Measurements from ENCODE around the gene OR2T8. TPM values are rescaled to one million over a fixed set of nuclear protein-coding genes. Genes with fewer than 3 reads are reported as not detected.

Gene OR2T8, protein sequence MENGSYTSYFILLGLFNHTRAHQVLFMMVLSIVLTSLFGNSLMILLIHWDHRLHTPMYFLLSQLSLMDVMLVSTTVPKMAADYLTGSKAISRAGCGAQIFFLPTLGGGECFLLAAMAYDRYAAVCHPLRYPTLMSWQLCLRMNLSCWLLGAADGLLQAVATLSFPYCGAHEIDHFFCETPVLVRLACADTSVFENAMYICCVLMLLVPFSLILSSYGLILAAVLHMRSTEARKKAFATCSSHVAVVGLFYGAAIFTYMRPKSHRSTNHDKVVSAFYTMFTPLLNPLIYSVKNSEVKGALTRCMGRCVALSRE
- not detected in 2 replicates for total RNA-seq

DNA sequence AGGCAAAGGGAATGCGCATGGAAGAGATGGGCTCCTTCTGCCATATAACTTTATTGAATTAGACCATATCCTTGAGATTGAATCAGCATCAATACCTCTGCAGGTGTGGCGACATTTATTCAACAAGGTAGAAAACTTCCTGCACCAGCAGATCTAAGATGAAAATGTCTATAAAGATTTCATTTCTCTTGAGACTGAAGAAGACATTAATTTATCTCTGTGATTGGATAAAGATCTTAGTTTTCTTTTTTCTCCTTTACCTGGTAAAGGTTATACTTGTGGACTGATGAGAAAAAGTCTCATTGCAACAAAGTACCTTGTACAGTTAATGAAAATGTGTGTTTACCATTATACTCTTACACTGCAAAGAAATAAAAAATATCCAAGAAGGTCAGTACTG lies at the start of gene OR2T8:
TSS of gene OR2T8 (plus strand) at position 301 of the 400 bp plus-strand sequence. CDS start 766 bp downstream, outside the sequence.
- DNase-seq: no peak

DNA sequence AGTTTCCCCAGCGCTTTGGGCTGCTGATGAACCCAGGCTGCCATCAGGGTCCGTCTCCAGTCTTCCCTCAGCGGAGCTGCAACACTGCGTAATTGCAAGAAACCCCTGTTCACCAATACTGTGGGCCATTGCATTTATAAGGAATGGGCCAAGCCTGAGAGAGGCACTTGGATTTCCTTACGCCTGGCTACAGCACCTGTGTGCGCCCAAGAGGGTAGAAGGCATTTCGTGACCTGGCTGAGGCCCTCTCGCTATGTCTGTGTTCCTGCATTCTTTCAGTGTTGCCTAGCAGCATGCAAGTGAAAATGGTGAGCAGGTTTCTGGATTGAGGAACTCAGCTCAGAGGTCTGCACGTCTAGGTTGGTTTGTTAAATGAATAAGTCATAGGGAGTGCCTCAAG lies 36.7 kb upstream of the OR2T8 start:
- DNase-seq: no peak

DNA sequence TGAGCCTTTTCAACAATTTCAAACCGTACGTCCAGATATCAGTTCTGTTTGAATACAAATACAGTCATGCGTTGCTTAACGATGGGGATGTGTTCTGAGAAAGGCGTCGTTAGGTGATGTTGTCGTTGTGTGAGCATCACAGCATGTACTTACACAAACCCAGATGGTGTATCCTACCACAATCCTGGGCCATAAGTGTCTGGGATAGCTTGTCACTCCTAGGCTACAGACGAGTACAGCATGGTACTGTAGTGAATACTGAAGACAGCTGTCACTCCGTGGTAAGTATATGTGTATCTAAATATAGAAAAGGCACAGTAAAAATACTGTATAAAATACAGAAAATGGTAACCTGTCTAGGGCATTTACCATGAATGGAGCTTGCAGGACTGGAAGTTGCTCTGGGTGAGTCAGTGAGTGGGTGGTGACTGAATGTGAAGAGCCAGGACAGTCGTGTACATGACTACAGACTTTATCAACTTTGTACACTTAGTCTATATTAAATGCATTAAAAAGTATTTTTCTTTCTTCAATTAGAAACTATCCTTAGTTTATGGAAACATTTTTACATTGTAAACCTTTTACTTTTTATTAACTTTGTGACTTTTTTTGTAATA lies 35.1 kb upstream of the OR2T8 start:
- no peak for DNase-seq

DNA sequence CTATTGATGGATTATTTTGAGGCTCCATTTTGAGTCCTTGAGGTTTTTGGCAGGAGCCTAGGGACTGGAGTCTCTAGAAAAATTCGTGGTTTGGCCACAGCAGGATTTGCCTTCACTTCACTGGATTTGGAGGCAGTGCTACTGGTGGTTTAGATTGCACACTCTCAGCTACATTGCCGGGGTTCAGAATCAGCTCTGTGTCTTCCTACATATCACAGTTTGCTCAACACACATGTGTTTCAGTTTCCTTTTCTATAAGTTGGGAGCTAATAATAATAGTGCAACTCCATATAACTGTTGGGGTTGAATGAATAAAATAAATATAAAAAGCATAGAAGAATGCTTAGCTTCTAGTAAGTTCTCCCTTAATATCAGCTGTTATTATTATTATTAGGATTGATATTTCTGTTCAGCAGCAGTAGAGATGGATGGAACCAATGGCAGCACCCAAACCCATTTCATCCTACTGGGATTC lies 24.9 kb upstream of the OR2T8 start, which contains the start of gene OR2W3:
TSS of gene OR2W3 (plus strand) at position 425 of the 475 bp plus-strand sequence. CDS start at position 425, 0 bp downstream.
- DNase-seq: no peak

DNA sequence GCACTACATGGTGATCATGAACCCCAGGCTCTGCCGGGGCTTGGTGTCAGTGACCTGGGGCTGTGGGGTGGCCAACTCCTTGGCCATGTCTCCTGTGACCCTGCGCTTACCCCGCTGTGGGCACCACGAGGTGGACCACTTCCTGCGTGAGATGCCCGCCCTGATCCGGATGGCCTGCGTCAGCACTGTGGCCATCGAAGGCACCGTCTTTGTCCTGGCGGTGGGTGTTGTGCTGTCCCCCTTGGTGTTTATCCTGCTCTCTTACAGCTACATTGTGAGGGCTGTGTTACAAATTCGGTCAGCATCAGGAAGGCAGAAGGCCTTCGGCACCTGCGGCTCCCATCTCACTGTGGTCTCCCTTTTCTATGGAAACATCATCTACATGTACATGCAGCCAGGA lies 24.1 kb upstream of the OR2T8 start:
- DNase-seq: no peak

DNA sequence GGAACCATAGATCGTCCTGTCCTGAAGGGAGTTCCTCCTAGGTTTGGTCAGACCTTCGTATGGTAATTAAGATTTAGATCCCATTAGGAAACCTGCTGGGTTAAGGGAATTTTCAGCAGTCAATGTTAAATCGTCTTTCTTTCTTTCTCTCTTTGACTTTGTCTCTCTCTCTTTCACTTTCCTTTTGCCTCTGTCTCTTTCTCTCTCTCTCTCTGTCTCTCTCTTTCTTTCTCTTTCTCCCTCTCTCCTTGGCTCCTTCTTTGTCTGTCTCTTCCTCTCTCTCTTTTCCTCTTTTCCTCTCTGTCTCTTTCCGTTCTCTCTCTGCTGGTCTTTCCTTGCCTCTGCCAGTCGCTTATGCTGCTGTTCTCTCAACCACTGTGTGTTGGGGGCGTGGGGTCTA lies 15.9 kb upstream of the OR2T8 start:
- no peak for DNase-seq

DNA sequence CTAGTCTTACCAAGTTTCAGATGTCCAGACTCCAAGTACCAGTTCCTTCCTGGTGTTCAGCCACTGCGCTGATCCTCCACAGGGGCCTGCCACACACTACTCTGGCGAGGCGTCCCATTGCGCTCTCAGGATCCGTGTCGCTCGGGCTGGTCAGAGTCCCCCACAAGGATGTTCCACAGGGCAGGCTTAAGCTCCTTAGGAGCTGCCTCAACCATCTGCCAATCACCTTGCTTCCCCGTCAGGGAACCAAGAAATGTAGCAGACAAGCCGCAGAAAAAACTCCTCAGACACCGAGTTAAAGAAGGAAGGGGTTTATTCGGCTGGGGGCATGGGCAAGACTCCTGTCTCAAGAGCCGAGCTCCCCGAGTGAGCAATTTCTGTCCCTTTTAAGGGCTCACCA lies 14.9 kb upstream of the OR2T8 start:
- DNase-seq: no peak

DNA sequence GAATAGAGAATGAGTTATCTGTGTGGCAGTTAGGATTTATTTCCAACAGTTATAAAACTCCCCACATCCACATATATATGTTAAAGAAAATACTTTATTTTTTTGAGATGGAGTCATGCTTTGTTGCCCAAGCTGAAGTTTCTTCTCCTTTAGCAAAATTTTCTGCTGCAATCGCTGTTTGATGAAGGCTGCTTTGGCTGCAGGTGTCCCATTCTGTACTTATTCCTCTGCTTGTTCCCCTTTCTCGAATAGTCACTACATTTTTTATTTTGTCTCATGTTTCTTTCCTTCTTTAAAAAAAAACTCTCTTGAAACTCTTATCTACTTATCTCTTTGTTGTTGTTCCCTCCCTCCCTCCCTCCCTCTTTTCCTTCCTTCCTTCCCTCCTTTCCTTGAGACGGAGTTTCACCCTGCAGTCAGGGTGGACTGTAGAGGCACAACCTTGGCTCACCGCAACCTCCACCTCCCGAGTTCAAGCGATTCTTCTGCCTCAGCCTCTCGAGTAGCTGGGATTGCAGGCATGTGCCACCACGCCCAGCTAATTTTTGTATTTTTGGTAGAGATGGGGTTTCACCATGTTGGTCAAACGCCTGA lies 14.0 kb upstream of the OR2T8 start:
- DNase-seq: no peak

DNA sequence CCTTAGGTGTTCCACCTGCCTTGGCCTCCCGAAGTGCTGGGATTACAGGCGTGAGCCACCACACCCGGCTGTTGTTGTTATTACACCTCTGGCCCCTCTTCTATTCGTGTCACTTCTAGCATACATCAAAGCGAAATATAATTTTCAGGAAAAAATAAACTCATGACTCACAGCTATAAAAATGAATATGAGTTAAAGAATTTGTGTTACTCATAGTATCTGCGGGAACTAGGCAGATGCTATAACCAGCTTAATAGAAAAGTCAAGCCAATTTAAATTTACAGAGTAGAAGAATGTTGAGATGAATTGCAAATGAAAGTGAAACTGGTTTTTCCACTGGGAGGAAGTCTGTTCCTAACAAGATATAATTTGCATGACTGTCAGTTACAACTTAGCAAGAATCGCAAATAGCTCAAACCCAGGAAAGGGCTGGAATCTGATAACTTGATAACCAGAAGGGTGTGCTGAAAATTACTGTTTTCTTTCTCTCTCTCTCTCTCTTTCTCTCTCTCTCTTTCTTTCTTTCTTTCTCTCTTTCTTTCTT lies 13.5 kb upstream of the OR2T8 start:
- DNase-seq: no peak

DNA sequence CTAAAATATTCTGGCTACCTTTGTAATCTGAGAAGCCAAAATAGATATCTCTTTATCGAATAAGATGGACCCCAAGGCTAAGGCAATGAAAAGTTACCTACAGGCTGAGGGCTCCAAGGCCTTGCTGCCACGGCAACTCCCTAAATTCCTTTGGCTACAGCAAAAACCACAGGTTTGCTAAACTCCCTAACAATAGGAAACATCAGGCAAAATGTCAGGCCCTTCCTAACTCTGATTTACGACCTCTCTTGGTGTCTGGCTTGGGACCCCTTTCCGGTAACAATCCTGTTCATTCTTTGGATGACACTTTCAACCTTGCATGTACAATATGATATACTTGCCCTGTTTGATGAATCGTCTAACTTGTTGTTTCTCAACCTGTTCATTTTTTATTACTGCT lies 11.3 kb upstream of the OR2T8 start:
- no peak for DNase-seq

DNA sequence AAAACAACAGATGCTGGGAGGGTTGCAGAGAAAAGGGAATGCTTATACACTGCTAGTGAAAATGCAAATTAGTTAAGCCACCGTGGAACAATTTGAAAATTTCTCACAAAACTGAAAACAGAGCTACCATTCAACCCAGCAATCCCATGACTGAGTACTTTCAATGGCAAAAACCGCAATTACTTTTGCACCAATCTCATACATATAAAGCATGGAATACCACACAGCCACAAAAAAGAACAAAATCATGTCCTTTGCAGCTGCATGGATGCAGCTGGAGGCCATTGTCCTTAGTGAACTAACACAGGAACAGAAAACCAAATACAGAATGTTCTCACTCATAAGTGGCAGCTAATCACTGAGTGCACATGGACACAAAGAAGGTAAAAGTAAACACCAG lies 6.3 kb upstream of the OR2T8 start:
- DNase-seq: no peak

DNA sequence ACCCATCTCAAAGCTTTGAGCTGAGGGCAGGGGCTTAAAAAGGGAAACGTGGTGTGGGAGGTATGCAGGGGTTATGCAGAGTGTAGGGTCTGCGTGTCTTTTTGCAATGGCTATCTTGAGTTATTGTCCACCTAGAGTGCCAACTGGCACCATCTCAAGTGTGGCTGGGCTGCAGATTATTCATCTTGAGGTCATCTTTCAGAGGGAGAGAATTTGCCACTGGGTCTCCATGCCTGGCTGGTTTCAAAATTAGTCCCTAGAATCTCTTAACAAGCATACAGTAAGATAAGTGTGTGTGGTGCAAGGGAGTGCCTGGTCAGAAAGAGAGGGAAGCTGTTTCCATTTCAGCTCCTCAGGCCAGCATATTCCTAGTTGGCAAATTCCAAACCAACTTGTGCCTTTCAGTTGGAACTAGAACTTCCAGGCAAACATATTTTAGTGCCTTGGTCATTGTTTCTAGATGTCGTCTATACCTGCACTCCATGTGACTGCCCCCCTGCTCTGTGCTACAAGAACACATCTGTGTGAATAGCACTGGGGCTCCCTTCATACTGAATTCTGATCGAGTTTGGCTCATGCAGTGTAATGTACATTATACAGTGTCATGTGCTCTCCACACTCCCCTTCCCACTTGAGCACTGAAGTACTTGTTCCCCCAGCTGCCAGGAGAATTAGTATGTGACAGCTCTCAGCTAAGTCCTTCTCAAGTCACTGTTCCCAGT lies 5.0 kb upstream of the OR2T8 start:
- no peak for DNase-seq

DNA sequence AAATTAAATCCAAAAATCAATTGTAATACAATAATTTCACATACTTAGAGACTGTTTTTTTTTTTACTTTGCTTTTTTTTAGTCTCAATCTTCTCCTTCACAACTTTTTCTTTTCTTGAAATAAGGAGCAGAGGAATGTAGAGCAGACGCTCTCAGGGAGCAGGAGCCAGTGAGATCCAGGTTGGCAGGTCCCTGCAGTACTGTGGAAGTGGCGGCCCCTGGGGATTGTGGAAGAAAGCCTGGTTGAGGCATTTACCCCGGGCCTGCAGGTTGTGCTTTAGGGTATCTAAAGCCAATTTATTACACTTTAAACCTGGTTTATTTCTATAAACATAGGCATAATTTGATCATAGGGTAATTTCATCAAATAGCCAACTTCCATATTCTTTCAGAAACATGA lies 3.9 kb downstream of the OR2T8 start:
- no peak for DNase-seq

DNA sequence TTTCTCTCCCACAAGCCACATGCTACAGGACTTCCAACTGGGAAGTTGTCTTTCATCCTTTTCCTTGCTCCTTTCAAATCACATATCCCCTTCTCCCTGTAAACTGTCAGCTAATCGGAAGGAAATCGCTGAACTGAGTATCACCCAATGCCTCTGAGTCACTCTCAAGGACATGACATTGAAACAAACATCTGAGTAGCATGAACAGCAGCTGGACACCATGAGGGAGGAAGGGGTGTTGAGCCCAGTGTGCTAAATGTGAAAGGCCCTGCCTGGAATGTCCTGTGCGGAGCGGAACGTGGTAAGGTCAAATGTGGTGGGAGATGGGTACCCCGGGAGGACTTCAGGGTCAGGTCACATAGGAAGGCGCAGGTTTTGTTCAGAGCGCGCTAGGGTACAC lies 4.8 kb downstream of the OR2T8 start, which contains the start of gene OR2AJ1:
TSS of gene OR2AJ1 (plus strand) at position 22 of the 400 bp plus-strand sequence. CDS start 8,880 bp downstream, outside the sequence.
- DNase-seq: no peak

DNA sequence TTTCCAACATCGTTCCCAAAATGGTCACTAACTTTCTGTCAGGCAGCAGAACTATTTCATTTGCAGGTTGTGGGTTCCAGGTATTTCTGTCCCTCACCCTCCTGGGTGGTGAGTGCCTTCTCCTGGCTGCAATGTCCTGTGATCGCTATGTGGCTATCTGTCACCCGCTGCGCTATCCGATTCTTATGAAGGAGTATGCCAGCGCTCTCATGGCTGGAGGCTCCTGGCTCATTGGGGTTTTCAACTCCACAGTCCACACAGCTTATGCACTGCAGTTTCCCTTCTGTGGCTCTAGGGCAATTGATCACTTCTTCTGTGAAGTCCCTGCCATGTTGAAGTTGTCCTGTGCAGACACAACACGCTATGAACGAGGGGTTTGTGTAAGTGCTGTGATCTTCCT lies 13.9 kb downstream of the OR2T8 start:
- no peak for DNase-seq

DNA sequence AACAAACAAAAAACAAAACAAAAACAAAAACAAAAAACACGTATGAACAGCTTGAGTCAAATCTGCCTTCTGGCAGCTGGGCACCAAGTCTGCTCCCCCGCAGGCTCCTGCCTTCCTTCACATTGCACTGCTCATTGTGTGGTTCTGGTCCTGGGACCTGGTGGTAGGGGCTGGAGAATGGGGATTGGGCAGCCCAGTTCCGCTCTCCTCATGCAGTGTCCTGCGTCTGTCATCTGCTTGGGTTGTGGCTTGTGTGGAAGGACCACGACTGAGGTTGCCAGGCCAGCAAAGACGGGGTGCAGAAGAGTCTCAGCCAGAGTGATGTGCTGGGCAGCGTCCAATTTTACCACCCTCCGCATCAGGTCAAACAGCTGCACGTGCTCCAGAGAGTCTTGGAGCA lies 15.7 kb downstream of the OR2T8 start:
- DNase-seq: no peak

DNA sequence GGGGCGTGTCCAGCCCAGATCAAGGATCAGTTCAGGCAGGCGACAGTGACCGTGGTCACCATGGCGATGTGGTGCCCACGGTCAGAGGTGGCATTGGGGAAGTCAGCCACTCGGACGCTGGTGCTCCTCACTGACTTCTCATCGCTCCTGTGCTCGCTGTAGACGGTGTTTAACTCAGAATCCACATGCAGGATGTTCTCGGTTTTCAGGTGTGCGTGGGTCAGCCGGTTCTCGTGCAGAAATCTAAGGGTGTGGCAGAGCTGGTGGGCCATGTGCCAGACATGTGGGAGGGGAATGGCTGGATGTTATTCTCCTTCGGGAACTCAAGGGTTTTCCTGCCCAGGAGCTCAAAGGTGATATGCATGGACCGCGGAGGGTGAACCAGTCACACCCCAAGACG lies 16.4 kb downstream of the OR2T8 start:
- DNase-seq: no peak

DNA sequence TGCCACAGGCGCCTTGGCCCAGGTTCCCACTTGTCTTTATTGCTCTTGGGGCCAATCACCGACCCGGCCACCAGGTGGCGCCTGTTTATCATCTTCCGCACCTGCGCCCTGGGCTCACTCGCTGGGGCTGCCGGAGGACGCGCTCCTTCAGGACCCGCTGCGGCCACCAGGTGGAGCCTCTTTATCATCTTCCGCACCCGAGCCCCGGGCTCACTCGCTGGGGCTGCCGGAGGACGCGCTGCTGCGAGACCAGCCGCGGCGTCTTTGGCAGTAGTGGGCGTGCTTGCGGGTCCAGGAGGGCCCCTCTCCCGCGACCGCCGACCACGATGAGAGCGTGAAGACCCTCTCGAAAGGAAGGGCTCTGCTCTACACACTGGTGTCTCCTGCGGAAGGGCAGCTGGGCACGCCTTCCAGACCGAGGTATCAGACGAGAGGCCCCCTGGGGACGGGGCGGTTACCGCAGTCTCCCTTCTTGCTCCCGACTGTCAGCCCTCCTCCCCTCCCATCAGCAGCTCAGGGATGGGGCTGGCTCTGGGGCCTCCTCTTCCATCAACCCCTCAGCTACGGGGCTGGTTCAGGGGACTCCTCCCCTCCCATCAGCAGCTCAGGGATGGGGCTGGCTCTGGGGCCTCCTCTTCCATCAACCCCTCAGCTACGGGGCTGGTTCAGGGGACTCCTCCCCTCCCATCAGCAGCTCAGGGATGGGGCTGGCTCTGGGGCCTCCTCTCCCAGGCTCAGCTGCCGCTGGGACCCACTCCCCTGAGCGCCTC lies 17.1 kb downstream of the OR2T8 start:
- peak; percentile 2 for DNase-seq

DNA sequence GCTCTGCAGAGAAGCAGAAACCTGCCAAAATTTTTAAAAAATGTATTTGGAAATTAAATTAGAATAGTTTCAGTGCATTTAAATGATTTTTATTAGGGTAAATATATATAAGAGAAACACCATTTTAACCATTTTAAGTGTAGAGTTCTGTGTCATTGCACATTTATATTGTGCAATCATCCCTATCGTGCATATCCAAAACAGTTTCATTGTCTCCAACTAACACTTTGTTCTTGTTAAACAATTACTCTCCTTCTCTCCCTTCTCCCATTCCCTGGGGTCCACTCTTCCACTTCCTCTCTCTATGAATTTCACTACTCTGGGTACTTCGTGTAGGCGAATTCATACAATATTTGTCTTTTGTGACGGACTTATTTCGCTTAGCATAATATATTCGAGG lies 22.6 kb downstream of the OR2T8 start:
- no peak for DNase-seq

DNA sequence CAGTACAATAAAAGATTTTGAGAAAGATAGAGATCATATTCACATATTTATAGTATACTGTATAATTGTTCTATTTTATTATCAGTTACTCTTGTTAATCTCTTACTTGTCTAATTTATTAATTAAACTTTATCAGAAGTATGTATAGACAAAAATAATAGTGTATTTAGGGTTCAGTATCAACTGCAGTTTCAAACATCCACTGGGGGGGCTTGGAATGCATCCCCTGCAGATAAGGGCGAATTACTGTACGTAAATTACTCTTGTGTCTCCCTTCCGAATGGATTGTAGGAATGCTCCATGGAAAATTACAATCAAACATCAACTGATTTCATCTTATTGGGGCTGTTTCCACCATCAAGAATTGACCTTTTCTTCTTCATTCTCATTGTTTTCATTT lies 28.5 kb downstream of the OR2T8 start, which contains the start of gene OR2L8:
TSS of gene OR2L8 (plus strand) at position 301 of the 400 bp plus-strand sequence. CDS start at position 301, 0 bp downstream.
- DNase-seq: no peak

DNA sequence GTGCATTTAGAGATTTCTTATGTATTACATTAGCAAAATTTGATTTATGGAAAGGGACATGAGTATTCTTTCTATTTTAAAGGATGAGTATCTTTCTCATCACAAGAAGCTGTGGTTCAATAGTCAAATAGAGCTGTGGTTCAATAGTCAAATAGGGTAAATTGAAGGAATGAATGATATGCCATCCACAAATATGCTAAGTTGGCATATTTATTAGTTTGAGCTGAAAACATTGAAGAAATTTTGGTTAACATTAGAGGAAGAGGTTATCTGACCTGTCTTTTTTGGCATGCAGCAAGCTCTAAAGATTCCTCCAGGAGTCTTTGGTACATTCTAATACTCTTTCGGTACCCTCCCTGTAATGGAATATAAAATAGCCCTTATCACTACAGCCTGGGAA lies 33.4 kb downstream of the OR2T8 start:
- DNase-seq: no peak

DNA sequence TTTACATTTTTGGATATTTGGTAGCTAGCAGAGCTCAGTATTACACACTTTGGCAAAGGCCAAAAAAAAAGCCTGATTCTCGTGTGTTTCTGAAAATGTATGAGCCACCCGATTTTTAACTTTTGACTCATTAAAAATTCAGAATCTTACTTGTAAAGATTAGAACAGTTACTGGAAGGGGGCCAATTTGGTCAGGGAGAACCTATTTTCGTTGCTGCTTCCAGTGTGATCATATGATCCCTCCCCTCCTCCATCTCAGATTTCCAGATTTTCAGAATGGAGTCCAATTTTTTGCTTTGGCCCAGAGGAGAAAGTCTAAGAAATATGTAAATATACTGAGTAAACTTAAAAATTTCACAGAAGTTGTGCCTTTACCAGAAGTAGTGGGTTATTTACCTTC lies 41.7 kb downstream of the OR2T8 start:
- no peak for DNase-seq

All from dermis blood vessel endothelial cell (primary cell).